ENCODE results near the gene ZNF821. TPM values are rescaled to one million over a fixed set of nuclear protein-coding genes. Genes with fewer than 3 reads are reported as not detected.

Gene ZNF821
- total RNA-seq, 1 experiment from 2014 or later, result 5.9 TPM

DNA sequence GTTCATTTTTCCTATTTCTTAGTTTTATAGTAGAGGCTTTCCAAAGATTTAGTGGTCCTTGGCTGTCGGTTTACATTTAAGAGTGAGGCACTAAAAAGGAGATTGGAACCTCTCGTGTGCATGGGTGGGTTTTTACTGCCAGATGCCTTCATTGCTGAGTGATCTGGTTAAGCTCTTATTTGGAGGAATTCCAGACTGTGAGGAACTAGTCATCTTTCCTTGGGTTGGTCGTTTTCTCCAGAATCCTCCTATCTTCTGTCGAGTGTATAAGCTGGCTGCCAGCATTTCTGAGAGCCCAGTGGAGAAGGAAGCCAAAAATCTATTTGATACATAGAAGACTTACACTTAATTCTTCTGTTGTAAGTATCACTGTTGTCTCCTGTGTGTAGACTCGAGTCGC lies 33.9 kb upstream of the ZNF821 start:
- H3K9me3 ChIP-seq (ENCODE audit: insufficient read depth, low read depth), result peaks cover 7% of the 10 kb centered on the region; the same call in 1 of the 2 replicates
- CTCF ChIA-PET, result no interaction called here
- H3K27me3 ChIP-seq (ENCODE audit: insufficient read depth, low read depth), result no peaks in the 10 kb centered on the region
- no TSS peak for BruUV-seq (replicated peaks)
- H4K20me1 ChIP-seq (ENCODE audit: insufficient read depth), result peaks cover 53% of the 10 kb centered on the region
- H3K4me1 ChIP-seq (replicated peaks; ENCODE audit: insufficient read depth), result no peaks in the 10 kb centered on the region
- peaks cover 61% of the 10 kb centered on the region for H3K36me3 ChIP-seq (ENCODE audit: low read depth)
- POLR2A ChIA-PET (ENCODE audit: unreplicated experiment), result no interaction called here
- intact Hi-C loops (cut with micrococcal nuclease; ENCODE audit: unreplicated experiment), result no loop called here
- no peak overlapping the region for H3K4me2 ChIP-seq
- H3K9me2 ChIP-seq (ENCODE audit: insufficient read depth), result no peaks in the 10 kb centered on the region
- no peak overlapping the region for H3K27ac ChIP-seq
- no peak overlapping the region for H3K4me3 ChIP-seq
- H3F3A ChIP-seq (ENCODE audit: insufficient read depth, low read depth), result peaks cover 10% of the 10 kb centered on the region; the same call in 1 of the 2 replicates
- peaks cover 72% of the 10 kb centered on the region for H3K79me2 ChIP-seq (ENCODE audit: low read depth)
- no peak for DNase-seq
- H2AFZ ChIP-seq, result no peak overlapping the region
- TF ChIP-seq EZH2 (IDR thresholded peaks at IDR 0.05; ENCODE audit: low read depth) (no peak), CTCF (conservative IDR thresholded peaks at IDR 0.05) (no peak)

- no peak for TF ChIP-seq CTCF (conservative IDR thresholded peaks at IDR 0.05)
- TF ChIP-seq EZH2 (IDR thresholded peaks at IDR 0.05; ENCODE audit: low read depth), result no peak
- POLR2A ChIA-PET (ENCODE audit: unreplicated experiment), result no interaction called here
- H3K9me2 ChIP-seq (ENCODE audit: insufficient read depth), result no peaks in the 10 kb centered on the region
- H2AFZ ChIP-seq, result no peak overlapping the region
- H3K4me3 ChIP-seq, result no peak overlapping the region
- H4K20me1 ChIP-seq (ENCODE audit: insufficient read depth), result peaks cover 67% of the 10 kb centered on the region
- no peaks in the 10 kb centered on the region for H3K27me3 ChIP-seq (ENCODE audit: insufficient read depth, low read depth)
- peaks cover 57% of the 10 kb centered on the region for H3K36me3 ChIP-seq (ENCODE audit: low read depth)
- no TSS peak for BruUV-seq (replicated peaks)
- peaks cover 10% of the 10 kb centered on the region; the same call in 1 of the 2 replicates for H3F3A ChIP-seq (ENCODE audit: insufficient read depth, low read depth)
- no peak overlapping the region for H3K4me2 ChIP-seq
- H3K4me1 ChIP-seq (replicated peaks; ENCODE audit: insufficient read depth), result no peaks in the 10 kb centered on the region
- intact Hi-C loops (cut with micrococcal nuclease; ENCODE audit: unreplicated experiment), result no loop called here
- H3K27ac ChIP-seq, result no peak overlapping the region
- H3K79me2 ChIP-seq (ENCODE audit: low read depth), result peaks cover 87% of the 10 kb centered on the region
- CTCF ChIA-PET, result no interaction called here
- DNase-seq, result no peak
- H3K9me3 ChIP-seq (ENCODE audit: insufficient read depth, low read depth), result peaks cover 7% of the 10 kb centered on the region; the same call in 1 of the 2 replicates
Measured at GRCh38 chr16:71916397-71916920, 32.5 kb upstream of the ZNF821 start.

GRCh38 chr16:71915350-71915749 lies 31.4 kb upstream of the ZNF821 start:
- H3K4me3 ChIP-seq, result no peak overlapping the region
- H3K4me1 ChIP-seq (replicated peaks; ENCODE audit: insufficient read depth), result no peaks in the 10 kb centered on the region
- peaks cover 93% of the 10 kb centered on the region for H3K79me2 ChIP-seq (ENCODE audit: low read depth)
- peaks cover 78% of the 10 kb centered on the region for H4K20me1 ChIP-seq (ENCODE audit: insufficient read depth)
- no TSS peak for BruUV-seq (replicated peaks)
- ChIA-PET CTCF (no interaction called here), POLR2A (ENCODE audit: unreplicated experiment) (no interaction called here)
- H3K9me2 ChIP-seq (ENCODE audit: insufficient read depth), result no peaks in the 10 kb centered on the region
- H3K9me3 ChIP-seq (ENCODE audit: insufficient read depth, low read depth), result peaks cover 7% of the 10 kb centered on the region; the same call in 1 of the 2 replicates
- peaks cover 16% of the 10 kb centered on the region; the same call in 1 of the 2 replicates for H3F3A ChIP-seq (ENCODE audit: insufficient read depth, low read depth)
- no peak overlapping the region for H3K4me2 ChIP-seq
- no peak overlapping the region for H3K27ac ChIP-seq
- intact Hi-C loops (cut with micrococcal nuclease; ENCODE audit: unreplicated experiment), result no loop called here
- H3K27me3 ChIP-seq (ENCODE audit: insufficient read depth, low read depth), result no peaks in the 10 kb centered on the region
- H2AFZ ChIP-seq, result no peak overlapping the region
- TF ChIP-seq EZH2 (IDR thresholded peaks at IDR 0.05; ENCODE audit: low read depth) (no peak), CTCF (conservative IDR thresholded peaks at IDR 0.05) (no peak)
- DNase-seq, result no peak
- peaks cover 47% of the 10 kb centered on the region for H3K36me3 ChIP-seq (ENCODE audit: low read depth)
